GM18507 (cell line): Measurements from ENCODE around the gene TRIM67.

Experiments used
- DNase-seq: peaks from one replicate; pipeline ENCODE4 v3.0.0; 2011; ENCODE audit warnings: low read depth; ENCODE audit not compliant: insufficient read length; ENCODE audit errors: extremely low spot score
- FAIRE-seq: peaks from 2 replicates; lab custom pipeline; 2011; peaks lifted over from hg19 to GRCh38; lab: Jason Lieb, UNC

The TRIM67 gene

DNA sequence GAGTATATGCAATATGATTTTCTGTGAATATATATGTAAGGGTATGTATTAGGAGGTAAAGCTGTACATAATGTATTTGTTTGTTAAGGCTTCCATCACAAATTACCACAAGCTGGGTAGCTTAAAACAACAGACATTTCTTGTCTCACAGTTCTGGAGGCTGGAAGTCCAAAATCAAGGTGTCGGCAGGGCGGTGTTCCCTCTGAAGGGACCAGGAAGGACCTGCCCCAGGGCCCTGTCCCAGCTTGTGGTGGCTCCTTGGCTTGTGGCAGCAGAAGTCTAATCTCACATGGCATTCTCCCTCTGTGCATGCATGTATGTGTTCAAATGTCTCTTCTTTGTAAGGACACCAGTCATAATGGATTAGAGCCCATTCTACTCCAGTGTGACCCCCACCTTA is 17.1 kb downstream of the TRIM67 start:
- no peak for FAIRE-seq
- no peak for DNase-seq

DNA sequence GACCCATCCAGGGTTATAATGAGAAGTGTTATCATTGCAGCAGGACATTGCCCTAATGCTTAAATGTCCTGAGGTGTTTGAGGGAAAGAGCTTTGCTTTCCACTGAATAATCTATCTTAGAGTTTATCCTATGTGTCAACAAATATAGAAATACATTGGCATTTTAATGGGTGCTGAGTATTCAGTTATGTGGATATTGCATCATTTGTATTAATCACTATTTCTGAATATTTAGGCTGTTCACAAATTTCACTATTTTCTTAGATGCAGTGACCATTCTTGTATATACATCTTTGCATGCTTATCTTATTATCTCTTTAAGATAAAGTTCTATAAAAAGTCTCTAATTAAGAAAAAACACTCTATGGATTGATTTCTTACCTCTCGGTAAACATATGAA is 18.2 kb downstream of the TRIM67 start:
- no peak for DNase-seq
- FAIRE-seq = no peak

DNA sequence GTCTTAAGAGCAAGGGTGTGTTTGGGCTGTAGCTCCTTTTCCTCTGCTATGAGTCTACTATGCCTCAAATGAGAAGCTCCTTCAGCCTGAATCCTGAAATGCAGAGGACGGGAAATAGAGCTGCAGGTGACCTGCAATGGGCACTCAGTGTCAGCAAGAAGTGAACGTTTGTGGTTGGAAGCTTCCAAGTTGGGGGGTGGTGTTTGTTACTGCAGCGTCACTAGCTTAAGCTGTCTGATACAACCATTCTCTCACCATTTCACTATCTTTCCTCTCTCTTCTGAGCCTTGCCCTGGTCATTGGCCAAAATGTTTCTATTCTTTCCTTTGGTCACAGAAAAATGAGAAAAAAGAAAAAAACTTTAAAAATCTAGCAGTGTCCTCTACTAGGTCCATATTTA is 19.4 kb downstream of the TRIM67 start:
- no peak for FAIRE-seq
- DNase-seq = no peak

DNA sequence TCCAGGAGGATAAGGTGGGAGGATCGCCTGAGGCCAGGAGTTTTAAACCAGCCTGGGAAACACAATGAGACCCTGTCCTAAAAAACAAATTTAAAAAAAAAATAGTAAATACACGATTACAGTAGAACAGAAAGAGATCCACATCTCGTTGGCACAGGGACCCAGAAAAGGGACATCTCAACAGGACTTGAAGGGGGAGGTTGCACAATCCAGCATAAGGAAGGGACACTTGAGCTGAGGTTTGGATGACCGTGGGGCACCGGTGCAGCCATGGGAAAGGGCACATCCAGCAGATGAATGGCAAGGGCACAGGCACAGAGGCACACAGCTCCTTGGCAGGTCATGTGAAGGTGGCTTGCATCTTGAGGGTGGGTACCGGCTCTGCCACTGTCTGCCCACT is 20.5 kb downstream of the TRIM67 start:
- DNase-seq (no peak), FAIRE-seq (no peak)

DNA sequence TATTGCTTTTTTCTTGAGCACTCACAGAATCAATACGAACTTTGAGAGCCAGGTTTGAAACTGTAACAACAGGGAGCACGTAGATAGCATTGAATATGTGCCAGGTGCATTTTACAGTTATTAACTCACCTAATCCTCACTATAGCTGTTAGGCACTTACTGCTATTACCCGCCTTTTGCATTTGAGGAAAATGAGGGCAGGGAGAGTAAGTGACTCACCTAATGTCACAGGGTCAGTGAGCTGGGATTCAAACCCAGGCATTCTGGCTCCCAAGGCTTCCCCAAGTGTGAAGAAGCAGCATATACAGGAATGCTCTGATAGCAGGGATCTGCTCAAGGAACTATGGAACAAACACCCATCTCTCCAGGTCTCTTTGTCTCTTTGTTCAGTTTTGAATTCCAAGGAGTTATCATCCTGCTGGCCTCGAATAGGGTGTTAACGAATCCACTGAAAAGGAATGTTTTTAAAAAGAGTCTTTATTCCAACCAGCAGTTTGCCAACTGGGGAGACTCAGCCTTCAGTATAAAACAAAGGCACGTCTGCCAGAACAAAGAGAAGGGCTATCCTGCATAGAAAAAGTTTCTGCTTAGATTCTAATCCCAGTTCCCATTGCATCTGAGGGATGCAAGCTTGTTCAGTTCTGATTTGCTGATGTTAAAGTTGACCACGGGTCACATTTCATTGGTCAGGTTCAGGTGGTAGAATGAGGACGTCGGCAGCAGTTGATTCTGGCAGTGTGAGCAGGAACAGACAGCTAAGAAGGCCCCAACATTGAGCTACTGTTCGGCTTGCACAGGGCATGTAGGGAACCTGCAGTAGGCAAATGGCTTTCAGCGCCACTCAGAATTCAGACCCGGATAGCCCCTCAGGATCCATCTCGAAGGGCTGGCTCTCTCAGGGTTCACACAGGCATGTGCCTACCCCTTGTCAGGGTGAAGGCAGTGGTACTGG is 22.1 kb downstream of the TRIM67 start:
- DNase-seq (no peak), FAIRE-seq (no peak)

DNA sequence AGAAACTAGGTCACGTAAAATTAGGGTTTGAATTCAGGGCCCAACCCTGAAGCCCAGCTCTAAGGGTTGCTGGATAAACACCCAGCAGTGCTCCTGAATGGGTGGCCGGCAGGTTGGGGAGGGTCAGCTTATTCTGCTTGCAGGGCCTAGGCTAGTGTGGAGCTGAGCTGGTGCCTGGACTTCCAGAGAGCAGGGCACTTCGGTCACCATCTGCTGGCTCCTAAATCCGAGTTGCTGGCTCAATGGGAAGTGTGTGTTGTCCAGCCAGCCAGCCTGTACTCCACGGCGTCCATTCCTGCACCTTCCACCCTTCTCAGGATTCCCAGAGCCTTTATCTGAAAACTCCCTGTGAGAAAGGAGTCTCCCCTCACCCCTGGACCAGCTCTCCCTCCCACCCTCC is 23.0 kb downstream of the TRIM67 start:
- FAIRE-seq (no peak), DNase-seq (no peak)

DNA sequence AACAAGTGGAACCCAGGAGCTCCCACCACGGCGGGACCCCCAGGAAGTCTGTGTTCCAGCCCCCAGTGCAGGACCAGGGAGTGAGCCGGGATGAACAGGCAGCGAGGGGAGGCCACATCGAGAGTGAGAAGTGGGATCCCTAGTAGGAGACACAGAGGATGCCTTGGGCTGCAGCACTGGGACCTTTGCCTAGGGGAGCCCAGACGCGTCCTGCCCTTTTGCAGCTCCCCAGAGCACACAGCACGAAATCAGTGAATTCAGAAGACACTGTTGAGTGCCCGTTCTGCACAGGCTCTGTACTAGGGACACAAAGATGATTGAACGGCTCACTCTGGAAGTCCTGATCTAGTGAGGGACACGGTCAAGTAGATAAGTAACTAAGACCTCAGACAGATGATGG is 23.5 kb downstream of the TRIM67 start:
- DNase-seq = no peak
- FAIRE-seq = no peak

DNA sequence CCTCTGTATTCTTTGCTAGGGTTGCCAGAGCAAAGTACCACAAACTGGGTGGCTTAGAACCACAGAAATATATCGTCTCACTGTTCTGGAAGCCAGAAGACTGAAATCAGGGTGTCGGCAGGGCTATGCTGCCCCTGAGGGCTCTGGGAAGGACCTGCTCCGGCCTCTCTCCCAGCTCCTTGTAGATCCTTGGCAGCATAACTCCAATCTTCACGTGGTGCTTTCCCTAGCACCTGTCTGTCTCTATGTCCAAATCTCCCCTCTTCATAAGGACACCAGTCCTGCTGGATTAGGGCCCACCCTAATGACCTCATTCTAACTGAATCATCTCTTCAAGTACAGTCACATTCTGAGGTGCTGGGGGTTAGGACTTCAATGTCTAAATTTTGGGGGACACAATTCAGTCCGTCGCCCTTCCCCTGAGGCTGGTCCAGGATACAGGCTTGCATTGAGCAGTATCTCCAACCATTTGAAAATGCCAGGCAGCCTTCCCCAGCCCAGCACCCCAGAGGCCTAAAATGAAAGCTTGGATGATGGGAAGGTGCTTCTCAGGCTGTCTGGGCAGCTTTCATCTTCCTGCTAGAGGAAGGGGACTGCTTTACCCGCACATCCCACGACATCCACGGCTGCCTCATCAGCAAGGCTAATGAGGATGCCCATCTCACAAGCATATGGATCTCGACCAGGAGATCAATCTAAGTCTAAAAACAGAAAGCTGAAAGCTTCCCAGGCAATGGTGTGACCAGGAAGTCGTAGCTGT is 24.7 kb downstream of the TRIM67 start:
- DNase-seq = no peak
- no peak for FAIRE-seq

DNA sequence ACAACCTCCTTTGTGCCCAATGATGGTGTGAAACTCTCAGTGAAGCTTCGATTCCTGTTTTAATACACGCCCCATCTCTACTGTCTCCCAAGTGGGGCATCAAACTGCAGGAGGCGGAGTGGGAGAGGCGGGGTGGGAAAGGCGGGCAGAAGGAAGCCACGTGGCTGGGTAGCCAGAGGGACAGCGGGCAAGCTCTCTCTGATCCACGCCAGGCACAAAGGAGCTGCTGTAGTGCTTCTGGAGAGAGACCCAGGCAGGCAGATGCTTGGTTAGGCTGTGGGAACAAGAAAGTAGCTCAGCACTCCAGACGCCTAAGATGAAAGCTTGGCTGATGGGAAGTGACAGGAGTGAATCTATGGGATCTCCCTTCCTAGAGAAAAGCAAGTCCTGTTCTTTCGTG is 25.7 kb downstream of the TRIM67 start:
- FAIRE-seq = no peak
- DNase-seq = no peak

DNA sequence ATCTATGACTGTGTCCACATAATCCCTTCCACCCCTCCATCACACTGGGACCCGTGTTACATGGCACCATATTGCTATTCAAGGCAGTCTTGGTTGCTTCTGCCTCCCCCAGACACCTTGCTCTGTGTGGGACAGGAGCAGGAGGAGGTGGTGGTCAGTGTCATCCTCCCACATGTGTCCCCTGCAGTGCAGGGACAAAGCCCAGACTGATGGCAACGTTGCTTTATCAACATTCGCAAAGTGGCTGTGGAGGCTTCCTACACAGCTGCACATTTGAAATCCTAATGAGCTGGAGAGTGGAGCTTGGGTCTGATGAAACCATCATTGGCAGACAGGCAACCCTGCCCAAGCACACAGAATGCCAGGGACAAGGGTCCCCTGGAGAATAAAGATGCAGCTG is 26.2 kb downstream of the TRIM67 start:
- FAIRE-seq = no peak
- DNase-seq = no peak

DNA sequence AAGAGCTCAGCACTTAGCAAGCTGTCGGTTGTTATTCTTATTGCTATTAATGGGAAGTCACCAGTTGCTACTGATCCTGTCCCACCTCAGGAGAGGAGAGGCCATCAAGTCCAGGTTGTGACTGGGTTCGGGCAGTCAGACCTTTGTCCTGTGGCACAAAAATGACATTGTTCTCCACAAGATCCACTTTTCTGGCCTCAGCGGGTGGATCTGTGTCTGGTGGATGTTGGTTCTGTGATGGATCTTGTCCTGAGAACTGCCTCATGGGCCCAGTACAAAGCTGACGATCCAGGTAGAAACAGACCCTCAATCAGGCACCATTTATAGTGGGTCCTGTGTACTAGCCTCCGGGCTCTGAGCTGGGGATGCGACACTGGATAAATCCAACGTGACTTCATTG is 26.9 kb downstream of the TRIM67 start:
- no peak for FAIRE-seq

DNA sequence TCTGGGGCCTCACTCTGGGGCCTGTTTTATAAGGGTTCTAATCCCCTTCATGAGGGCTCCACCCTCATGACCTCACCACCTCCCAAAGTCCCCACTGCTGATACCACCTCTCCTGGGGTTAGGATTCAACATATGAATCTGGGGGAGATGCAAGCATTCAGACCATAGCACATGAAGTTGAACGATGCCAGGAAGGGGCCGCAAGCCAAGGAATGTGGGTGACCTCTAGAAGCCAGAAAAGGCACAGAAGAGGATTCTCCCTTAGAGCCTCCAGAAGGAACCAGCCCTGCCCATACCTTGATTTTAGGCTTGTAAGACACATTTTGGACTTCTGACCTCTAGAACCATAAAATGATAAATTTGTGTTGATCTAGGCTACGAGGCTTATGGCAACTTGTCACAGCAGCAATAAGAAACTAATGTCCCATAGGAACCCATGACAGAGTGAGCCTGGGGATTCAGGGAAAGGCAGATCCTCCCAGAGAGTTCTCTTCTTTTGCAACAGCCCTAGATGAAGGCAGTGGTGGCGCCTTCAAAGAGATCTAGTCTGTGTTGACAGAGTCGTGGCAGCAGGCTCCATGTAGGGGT is 27.9 kb downstream of the TRIM67 start:
- DNase-seq = no peak
- FAIRE-seq = no peak

More for the DNA sequence above, 26.9 kb downstream of the TRIM67 start:
- DNase-seq = no peak

DNA sequence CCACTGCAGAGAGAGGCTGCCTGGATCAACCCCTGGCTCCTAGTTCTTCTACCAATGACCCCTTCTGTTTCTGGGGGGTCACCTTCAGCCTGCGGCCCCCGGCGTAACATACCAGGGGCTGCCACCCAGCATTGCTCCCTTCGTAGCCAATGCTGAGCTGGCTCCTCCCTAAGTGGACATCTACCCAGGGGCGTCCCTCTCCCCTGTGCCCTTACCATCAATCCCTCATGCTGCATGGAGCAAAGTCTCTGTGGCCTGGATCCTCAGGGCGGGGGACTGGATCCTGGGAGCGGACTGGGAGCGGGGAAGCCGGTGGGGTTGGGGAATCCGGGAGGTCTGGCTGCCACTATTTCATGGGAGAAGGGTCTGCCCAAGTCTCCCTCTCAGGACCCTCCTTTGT is 28.6 kb downstream of the TRIM67 start:
- no peak for FAIRE-seq

DNA sequence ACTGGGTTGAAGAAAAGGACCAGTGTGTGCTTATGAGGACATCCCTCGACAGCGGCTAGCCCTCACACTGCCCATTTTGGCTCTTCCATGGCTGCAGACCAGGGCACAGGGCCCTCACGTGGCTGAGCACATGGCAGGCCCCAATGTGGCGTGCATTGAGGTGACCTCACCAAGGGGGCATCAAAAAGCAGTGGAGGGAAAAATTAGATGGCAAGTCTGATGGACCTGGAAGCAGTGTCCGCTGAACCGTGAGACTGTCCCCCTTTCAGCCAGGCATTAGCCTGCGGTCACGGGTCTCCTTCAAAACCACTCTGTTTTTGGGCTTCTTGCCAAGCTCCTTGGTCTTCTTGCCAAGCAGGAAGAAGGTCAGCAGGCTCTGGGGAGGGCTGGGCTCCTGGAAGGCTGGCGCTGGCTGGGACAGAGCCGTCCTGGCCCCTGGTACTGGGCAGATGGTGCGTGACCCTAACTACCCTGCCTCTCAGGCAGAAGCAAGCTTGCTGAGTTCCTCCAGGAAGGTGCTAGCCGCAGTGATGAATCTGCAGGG is 30.8 kb downstream of the TRIM67 start:
- DNase-seq (no peak), FAIRE-seq (no peak)

More for the DNA sequence above, 28.6 kb downstream of the TRIM67 start:
- no peak for DNase-seq

DNA sequence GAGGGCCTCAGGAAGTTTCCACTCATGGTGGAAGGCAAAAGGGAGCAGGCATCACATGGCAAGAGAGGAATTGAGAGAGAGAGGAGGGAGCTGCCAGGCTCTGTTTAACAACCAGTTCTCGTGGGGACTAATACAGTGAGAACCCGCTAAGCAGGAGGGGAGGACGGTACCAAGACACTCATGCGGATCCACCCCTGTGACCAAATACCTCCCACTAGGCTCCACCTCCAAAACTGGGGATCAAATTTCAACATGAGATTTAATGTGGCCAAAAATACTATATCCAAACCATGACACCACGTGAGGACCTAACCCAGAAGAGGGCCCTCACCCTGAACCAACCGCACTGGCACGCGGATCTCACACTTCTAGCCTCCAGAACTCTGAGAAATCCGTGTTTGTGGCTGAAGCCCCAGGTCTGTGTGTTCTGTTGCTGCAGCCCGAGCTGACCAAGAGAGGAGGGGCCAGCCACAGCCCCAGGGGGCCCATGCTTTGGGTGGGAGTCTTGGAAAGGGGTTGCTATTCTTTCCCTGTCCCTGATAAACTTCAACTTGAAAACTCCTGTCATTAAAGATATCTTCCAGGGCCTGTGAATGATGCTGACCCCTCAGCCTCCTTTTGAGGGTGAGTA is 32.0 kb downstream of the TRIM67 start:
- FAIRE-seq (no peak), DNase-seq (no peak)

DNA sequence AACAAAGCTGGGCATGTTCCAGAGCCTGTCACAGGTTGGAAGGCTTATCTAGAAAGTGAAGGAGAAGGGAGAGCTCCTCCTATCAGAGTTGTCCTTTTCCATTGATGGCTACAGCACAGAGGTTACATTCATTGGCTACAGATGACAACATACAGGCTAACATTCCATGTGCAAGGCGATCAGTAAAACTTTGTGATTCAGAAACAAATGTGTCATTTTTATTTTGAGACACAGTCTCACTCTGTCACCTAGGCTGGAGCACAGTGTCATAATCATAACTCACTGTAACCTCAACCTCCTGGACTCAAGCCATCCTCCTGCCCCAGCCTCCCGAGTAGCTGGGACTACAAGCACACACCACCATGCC is 32.6 kb downstream of the TRIM67 start:
- DNase-seq (no peak), FAIRE-seq (no peak)

DNA sequence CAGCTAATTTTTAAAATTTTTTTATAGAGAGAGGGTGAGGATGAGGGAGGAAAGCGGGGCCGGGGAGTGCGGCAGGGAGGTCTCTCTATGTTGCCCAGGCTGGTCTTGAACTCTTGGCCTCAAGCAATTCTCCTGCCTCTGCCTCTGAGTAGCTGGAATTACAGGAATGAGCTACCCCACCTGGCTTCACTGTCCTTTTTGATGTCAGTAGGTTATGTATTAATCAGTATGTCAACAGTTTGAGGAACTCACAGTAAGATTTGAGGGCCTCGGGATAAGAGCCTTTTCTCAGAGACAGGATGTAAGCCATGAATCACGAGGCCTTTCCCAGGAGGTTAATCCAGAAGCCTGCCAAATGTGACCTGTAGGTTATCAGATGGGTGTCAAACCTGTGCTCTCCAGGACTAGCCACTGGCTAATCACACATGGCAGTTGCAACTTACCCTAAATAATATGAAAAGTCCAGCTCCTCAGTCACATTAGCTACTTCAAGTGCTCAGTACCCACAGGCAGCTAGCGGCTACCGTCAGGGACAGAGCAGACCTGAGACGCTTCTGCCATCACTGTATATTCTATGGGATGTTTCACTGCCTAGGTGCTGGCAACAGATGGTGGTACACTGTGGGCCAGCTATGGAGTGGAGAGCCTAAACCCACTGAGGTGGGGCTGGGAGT is 33.1 kb downstream of the TRIM67 start:
- FAIRE-seq (no peak), DNase-seq (no peak)

DNA sequence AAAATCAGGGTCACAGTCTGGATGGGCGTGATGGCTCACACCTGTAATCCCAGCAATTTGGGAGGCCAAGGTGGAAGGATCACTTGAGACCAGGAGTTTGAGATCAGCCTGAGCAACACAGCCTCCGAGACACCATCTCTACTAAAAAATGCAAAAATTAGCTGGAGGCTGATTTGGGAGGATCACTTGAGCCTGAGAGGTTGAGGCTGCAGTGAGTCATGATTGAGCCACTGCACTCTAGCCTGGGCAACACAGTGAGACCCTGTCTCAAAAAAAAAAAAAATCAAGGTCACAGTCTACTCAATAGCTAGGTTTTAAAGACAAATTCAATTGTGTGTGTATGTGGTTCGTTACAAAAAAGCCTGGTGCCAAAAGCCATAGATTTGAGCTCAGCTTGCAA is 34.4 kb downstream of the TRIM67 start:
- DNase-seq = no peak

DNA sequence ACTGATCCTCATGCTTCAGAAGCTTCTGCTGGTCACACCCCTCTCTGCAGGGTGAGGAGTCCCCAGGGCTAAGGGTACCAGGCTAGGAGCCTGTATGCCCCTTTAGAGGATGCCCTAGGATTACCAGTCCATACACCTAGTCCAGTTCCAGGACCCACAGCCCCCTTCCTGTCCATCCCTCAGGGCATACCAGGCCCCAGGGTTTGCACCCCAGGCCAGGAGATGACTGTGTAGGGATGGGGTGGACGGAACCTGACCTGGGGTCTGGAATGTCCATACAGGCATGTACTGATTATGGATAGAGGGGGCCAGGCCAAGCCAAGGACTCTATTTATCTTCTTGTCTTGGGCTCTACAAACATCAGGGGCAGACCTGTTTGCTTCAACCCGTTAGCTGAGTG is 34.9 kb downstream of the TRIM67 start:
- DNase-seq (no peak), FAIRE-seq (no peak)

More for the DNA sequence above, 34.4 kb downstream of the TRIM67 start:
- no peak for FAIRE-seq
